Measurements from ENCODE around the gene MBP.
A peak's percentile ranks its signal among the peaks of the same experiment; 100 is the strongest.

The MBP gene

DNA sequence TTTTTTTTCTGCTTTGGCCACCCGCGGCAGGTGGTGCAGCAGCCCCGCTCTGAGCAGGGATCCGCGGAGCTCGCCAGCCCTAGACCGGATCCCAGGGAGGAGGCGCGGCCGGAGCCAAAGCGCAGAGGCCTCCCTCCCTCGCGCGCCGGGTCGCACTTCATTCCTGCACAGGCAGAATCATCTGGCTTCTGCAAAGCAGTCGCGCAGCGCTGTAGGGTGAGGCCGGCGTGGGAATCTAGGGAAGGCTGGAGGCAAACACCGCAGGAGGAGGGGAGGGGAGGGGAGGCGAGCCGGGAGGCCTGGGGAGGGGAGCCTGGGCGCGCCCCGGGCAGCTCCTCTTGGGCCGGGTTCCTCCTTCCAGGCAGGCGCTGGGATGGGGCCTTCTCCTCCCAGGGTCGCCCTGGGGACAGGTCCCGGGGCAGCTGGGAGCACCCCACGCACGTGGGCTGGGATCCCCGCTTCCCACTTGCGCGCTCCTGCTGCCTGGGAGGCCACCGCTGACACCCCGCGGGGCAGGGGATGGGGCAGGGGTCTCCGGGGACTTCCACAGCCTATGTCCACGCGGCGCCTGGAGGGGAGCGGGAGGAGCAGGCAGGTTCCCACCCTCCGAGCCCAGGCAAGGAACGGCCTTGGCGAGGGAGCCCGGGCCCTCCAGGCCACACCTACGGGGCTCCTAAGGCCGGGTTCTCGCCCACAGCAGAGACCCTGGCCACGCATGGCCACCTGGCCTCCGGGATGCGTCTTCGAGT, 45.0 kb downstream of the MBP start:
- Mint-ChIP-seq H3K27me3 (no peaks in the 10 kb centered on the region), H3K4me3 (no peak overlapping the region), H3K36me3 (ENCODE audit: insufficient read depth) (peaks cover 25% of the 10 kb centered on the region), H3K4me1 (peaks cover 79% of the 10 kb centered on the region), H3K27ac (ENCODE audit: low read depth) (no peak overlapping the region), H3K9me3 (no peaks in the 10 kb centered on the region)
- ATAC-seq (replicated peaks; ENCODE audit: extremely low read depth, poor library complexity, severe bottlenecking) (no peak), DNase-seq (ENCODE audit: low spot score in 2 of 2) (no peak)

DNA sequence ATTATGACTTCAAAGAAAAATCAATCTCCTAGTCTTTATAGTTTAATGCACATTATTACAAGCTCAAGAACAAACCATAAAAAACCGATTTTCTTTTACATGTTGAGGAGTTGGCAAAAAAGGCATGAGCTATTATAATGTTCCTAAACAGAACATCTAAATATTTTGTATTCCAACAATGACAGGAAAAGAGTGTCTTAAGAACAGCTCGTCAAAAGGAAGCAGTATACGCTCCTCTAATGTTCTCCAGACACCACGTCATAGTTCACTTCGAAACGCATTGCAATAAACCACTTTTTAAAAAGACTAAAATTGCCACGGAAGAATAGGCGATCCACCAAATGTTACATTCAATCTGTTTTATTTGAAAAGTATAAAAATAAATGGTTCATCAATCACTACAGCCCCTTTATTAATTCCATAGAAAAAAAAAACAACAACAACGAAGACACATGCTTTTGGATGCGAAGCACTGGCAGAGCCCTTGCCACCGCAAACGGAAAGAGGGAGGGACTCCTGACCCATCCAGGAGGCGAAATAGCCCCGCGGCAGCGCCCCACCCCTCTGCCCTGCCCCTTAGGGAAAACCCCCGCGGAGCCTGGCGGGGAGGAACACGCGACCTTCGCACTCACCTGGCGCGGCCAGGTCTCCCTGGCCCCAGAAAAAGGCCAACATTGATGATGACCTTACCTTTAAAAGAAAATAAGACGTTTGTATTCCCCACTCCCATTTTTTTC, 45.8 kb downstream of the MBP start:
- H3K27me3 Mint-ChIP-seq: no peaks in the 10 kb centered on the region
- peaks cover 78% of the 10 kb centered on the region for H3K4me1 Mint-ChIP-seq
- H3K36me3 Mint-ChIP-seq (ENCODE audit: insufficient read depth): peaks cover 21% of the 10 kb centered on the region
- no peak for DNase-seq (ENCODE audit: low spot score in 2 of 2)
- no peak for ATAC-seq (replicated peaks; ENCODE audit: extremely low read depth, poor library complexity, severe bottlenecking)
- no peak overlapping the region for H3K4me3 Mint-ChIP-seq
- H3K27ac Mint-ChIP-seq (ENCODE audit: low read depth): peak overlapping the region; percentile 38
- H3K9me3 Mint-ChIP-seq: no peaks in the 10 kb centered on the region

DNA sequence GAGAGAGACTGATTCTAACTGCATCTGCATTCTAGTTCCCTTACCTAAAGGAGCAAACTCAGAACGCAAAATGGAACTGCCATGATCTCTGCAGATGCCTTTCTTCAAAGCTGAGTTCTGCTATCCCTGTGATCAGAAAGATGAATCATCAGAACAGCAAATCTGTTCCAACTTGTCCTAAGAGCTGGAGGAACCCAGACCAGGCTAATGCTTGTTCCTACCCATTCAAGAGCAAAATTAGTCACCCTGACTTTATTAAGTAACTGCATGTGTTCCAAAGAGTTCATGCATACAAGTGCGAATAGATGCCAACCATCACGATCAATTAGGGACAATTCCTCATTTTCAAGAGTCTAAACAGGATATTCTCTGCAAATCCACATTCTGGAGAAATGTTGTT, 46.5 kb downstream of the MBP start:
- no peak overlapping the region for H3K4me3 Mint-ChIP-seq
- H3K36me3 Mint-ChIP-seq (ENCODE audit: insufficient read depth): peaks cover 20% of the 10 kb centered on the region
- no peaks in the 10 kb centered on the region for H3K27me3 Mint-ChIP-seq
- no peak for DNase-seq (ENCODE audit: low spot score in 2 of 2)
- H3K9me3 Mint-ChIP-seq: no peaks in the 10 kb centered on the region
- peaks cover 79% of the 10 kb centered on the region for H3K4me1 Mint-ChIP-seq
- no peak for ATAC-seq (replicated peaks; ENCODE audit: extremely low read depth, poor library complexity, severe bottlenecking)
- peak overlapping the region; percentile 38 for H3K27ac Mint-ChIP-seq (ENCODE audit: low read depth)

DNA sequence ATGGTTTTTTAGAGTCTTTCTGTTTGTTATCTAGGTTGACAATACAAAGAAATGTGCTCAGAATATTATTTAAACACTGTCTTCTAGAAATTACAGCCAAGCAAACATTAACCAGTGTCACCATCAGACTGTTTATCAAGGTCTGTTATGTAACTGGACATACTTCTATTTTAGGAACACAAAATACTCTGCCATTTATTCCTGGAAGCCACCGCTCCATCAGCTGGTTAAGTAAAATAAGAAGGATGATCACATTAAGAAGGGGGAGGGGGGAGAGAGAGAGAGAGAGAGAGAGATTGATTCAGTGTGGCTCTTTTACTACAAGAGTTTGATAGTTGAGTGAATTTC, 47.9 kb downstream of the MBP start:
- Mint-ChIP-seq H3K36me3 (ENCODE audit: insufficient read depth) (peaks cover 17% of the 10 kb centered on the region), H3K4me1 (peaks cover 77% of the 10 kb centered on the region), H3K4me3 (peak overlapping the region; percentile 54), H3K27me3 (no peaks in the 10 kb centered on the region), H3K27ac (ENCODE audit: low read depth) (peak overlapping the region; percentile 83), H3K9me3 (no peaks in the 10 kb centered on the region)
- DNase-seq (ENCODE audit: low spot score in 2 of 2): no peak
- ATAC-seq (replicated peaks; ENCODE audit: extremely low read depth, poor library complexity, severe bottlenecking): no peak

DNA sequence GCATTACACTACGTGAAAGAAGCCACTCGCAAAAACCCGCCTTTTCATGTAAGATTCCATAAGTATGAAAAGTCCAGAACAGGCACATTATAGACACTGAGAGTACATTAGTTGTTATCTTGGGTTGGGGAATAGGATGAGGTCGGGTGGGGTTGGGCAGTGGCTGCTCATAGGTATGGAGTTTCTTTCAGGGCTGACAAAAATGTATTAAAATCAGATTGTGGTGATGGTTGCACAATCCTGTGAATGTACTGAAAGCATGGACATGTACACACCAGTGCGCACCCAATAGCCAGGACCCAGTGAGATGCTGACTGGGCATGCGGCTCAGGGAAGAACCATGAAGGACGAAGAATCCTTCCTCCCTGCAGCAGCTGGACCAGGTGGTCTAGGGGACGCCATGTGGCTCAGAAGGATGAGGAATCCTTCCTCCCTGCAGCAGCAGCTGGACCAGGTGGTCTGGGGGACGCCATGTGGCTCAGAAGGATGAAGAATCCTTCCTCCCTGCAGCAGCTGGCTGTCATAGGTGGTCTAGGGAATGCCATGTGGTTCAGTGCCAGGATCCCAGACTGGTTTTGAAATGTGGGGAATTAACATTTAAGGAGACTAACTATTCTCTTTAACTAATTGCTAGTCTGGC, 50.1 kb downstream of the MBP start:
- Mint-ChIP-seq H3K9me3 (no peaks in the 10 kb centered on the region), H3K4me3 (no peak overlapping the region), H3K27me3 (no peaks in the 10 kb centered on the region), H3K4me1 (peaks cover 88% of the 10 kb centered on the region), H3K36me3 (ENCODE audit: insufficient read depth) (peaks cover 21% of the 10 kb centered on the region), H3K27ac (ENCODE audit: low read depth) (peak overlapping the region; percentile 91)
- ATAC-seq (replicated peaks; ENCODE audit: extremely low read depth, poor library complexity, severe bottlenecking) (no peak), DNase-seq (ENCODE audit: low spot score in 2 of 2) (no peak)

DNA sequence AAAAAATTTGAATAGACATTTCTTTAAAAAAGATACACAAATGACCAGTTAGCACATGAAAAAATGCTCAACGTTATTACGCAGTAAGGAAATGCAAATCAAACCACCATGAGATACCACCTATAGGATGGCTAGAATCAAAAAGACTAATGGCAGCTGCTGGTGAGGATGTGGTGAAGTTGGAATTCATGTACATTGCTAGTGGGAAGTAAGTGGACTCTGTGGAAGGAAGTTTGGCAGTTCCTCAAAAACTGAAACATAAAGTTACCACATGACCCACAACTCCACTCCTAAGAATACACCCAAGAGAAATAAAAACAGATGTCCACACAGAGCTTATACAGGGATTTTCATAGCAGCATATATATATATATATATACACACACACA, 51.2 kb downstream of the MBP start:
- no peak for ATAC-seq (replicated peaks; ENCODE audit: extremely low read depth, poor library complexity, severe bottlenecking)

DNA sequence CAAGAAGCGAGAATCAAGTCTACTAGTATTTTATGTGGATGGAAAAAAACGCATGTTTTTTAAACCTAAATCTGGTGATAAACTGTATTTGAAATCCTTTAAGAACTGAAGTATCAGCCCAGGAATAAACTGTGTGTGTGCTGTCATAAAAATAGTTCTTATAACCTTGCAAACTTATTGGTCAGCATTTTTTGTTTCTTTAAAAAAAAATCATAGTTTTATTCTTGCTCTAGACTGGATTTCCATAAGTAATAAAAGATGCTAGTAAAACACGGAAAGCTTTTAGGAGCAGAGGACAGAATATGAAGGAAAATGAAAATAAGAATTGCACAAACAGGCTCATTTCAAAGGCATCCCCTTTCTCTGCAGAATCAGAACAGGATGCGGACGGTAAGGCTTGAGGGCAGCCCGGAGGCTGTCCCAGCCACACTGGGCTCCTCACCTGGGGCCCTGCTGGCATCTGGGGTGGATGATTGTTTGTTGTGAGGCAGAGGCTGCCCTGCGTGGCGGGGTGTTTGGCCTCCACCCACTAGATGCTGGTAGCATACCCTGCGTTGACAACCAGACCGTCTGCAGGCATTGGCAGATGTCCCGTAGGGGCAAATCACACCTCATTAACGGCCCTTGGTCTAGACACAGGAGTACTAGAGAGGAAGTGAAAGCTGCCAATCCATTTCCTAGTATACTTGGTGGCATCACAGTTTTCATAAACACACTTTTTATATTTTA, 52.5 kb downstream of the MBP start:
- ATAC-seq (replicated peaks; ENCODE audit: extremely low read depth, poor library complexity, severe bottlenecking) (peak; percentile 88), DNase-seq (ENCODE audit: low spot score in 2 of 2) (peak in 1 of 2 donors; percentile 70)
- H3K4me3 Mint-ChIP-seq: peak overlapping the region; percentile 63
- H3K9me3 Mint-ChIP-seq: no peaks in the 10 kb centered on the region
- peaks cover 92% of the 10 kb centered on the region for H3K4me1 Mint-ChIP-seq
- H3K27me3 Mint-ChIP-seq: no peaks in the 10 kb centered on the region
- peak overlapping the region; percentile 91 for H3K27ac Mint-ChIP-seq (ENCODE audit: low read depth)
- H3K36me3 Mint-ChIP-seq (ENCODE audit: insufficient read depth): peaks cover 20% of the 10 kb centered on the region

More for the DNA sequence above, 51.2 kb downstream of the MBP start:
- H3K27me3 Mint-ChIP-seq: no peaks in the 10 kb centered on the region
- H3K27ac Mint-ChIP-seq (ENCODE audit: low read depth): peak overlapping the region; percentile 91
- peak overlapping the region; percentile 63 for H3K4me3 Mint-ChIP-seq
- DNase-seq (ENCODE audit: low spot score in 2 of 2): no peak
- no peaks in the 10 kb centered on the region for H3K9me3 Mint-ChIP-seq
- H3K4me1 Mint-ChIP-seq: peaks cover 92% of the 10 kb centered on the region
- H3K36me3 Mint-ChIP-seq (ENCODE audit: insufficient read depth): peaks cover 23% of the 10 kb centered on the region

DNA sequence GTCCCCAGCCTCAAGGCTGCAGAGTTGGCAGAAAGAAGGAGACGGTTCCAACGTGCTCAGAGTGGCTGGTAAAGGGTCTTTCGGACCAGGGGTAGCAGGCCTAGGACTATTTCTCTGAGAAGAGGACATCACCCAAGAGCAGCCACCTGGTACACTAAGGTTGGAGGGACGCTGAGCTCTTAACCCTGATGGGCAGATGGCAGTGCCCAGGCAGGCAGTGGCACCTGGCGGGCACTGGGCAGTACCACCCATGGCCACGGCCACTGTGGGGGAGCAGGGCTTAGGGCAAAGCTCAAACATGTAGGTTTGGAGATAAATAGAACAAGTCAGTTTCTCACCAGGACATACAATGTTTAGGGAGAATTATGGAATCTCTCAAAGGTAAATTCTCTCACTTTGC, 53.5 kb downstream of the MBP start:
- DNase-seq (ENCODE audit: low spot score in 2 of 2) (no peak), ATAC-seq (replicated peaks; ENCODE audit: extremely low read depth, poor library complexity, severe bottlenecking) (no peak)
- no peaks in the 10 kb centered on the region for H3K9me3 Mint-ChIP-seq
- peak overlapping the region; percentile 91 for H3K27ac Mint-ChIP-seq (ENCODE audit: low read depth)
- peaks cover 92% of the 10 kb centered on the region for H3K4me1 Mint-ChIP-seq
- no peaks in the 10 kb centered on the region for H3K27me3 Mint-ChIP-seq
- H3K4me3 Mint-ChIP-seq: no peak overlapping the region
- H3K36me3 Mint-ChIP-seq (ENCODE audit: insufficient read depth): peaks cover 16% of the 10 kb centered on the region

DNA sequence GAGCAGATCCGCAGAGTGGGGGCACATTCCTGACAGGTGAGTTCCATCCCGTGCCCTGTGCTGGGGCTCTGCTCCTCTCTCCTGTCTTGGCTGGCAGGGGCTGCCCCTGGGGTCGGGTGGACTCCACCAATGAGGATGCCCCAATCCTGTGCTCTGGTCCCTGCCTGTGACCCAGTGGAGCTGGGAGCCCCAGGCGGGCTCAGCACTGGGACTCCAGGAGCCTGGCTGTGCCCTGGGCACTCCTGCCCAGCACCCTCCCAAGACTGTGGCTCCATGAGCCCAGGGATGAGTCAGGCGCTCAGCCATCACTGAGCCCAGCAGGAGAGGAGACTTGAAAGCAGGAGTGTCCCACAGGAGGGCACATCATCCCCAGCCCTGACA, 53.9 kb downstream of the MBP start:
- H3K4me3 Mint-ChIP-seq: no peak overlapping the region
- peaks cover 19% of the 10 kb centered on the region for H3K36me3 Mint-ChIP-seq (ENCODE audit: insufficient read depth)
- H3K4me1 Mint-ChIP-seq: peaks cover 92% of the 10 kb centered on the region
- H3K27me3 Mint-ChIP-seq: no peaks in the 10 kb centered on the region
- ATAC-seq (replicated peaks; ENCODE audit: extremely low read depth, poor library complexity, severe bottlenecking) (no peak), DNase-seq (ENCODE audit: low spot score in 2 of 2) (no peak)
- peak overlapping the region; percentile 91 for H3K27ac Mint-ChIP-seq (ENCODE audit: low read depth)
- no peaks in the 10 kb centered on the region for H3K9me3 Mint-ChIP-seq

DNA sequence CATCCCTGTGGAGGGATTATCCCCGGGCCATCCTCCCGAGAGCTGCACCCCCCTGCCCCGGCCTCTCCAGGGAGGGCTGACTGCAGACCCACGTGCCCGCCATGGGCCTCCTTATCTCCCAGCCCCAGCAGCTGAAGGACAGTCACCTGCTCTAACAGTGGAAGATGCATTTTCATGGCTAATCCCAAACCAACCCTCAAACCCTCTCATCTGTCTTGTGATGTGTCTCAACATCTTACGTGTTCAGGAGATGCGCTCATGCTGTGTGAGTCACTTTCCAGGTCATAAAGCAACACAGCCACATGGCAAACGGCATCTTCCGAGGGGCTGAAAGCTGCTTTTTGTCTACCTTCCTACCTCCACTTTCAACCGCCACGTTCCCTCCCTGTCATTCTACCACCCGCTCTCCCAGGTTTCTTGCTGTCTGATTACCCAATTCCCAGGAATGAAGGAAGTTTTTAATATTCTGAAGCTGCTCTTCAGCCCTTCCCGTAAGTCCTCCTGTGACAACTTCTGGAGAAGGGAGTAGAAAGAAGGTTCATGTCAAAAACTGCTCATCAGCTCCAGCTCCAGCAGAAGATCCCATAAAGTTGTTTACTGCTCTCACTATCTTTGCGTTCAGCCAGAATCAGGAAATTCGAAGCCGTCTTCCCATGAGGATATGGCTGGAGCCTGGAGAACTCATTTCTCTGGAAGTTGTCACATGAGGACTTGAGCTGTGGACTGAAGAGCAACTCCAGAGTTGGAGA, 54.5 kb downstream of the MBP start:
- Mint-ChIP-seq H3K27ac (ENCODE audit: low read depth) (peak overlapping the region; percentile 91), H3K4me1 (peaks cover 92% of the 10 kb centered on the region), H3K36me3 (ENCODE audit: insufficient read depth) (peaks cover 21% of the 10 kb centered on the region), H3K4me3 (no peak overlapping the region), H3K27me3 (no peaks in the 10 kb centered on the region), H3K9me3 (no peaks in the 10 kb centered on the region)
- no peak for ATAC-seq (replicated peaks; ENCODE audit: extremely low read depth, poor library complexity, severe bottlenecking)
- DNase-seq (ENCODE audit: low spot score in 2 of 2): no peak

DNA sequence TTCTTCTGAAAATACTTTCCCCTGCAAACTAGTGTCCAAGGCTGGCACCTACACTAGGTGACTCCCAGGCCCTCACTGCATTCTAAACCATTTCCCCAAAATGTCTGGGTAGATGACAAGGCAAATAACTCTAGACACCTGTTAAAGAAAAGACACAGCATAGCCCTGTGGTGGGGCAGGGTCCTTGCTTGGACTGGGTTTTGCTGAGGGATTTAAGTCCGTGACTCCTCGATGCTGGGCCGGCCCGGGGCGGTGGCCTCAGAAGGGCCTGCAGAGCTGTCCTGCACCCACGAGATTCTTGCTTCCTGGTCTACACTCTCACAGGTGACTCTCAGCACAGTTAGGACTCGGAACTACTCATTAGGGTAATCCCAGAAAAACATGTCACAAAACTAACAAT, 55.2 kb downstream of the MBP start:
- DNase-seq (ENCODE audit: low spot score in 2 of 2) (no peak), ATAC-seq (replicated peaks; ENCODE audit: extremely low read depth, poor library complexity, severe bottlenecking) (no peak)
- H3K9me3 Mint-ChIP-seq: no peaks in the 10 kb centered on the region
- H3K27ac Mint-ChIP-seq (ENCODE audit: low read depth): peak overlapping the region; percentile 91
- peaks cover 23% of the 10 kb centered on the region for H3K36me3 Mint-ChIP-seq (ENCODE audit: insufficient read depth)
- no peak overlapping the region for H3K4me3 Mint-ChIP-seq
- H3K4me1 Mint-ChIP-seq: peaks cover 91% of the 10 kb centered on the region
- H3K27me3 Mint-ChIP-seq: no peaks in the 10 kb centered on the region

DNA sequence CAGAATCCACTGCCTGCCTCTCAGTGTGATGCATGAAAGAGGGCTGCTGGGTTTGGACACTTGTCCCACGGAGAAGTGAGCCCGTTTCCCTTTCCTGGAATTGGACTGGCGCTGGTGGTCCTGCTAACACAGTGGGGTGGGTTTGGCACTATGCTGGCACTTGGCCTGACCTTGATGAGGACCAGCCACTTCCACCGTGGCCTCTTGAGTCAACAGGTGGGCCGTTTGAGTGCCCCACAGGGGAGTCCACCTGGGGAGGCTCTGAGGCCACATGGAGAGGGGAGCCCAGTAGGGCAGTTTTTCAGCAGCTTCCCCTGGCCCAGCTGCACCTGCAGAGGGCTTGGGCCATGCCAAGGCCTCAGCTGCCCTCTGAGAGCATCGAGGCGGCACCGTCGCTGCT, 56.5 kb downstream of the MBP start:
- Mint-ChIP-seq H3K9me3 (no peaks in the 10 kb centered on the region), H3K27ac (ENCODE audit: low read depth) (no peak overlapping the region), H3K4me1 (peaks cover 93% of the 10 kb centered on the region), H3K4me3 (no peak overlapping the region), H3K27me3 (no peaks in the 10 kb centered on the region), H3K36me3 (ENCODE audit: insufficient read depth) (peaks cover 32% of the 10 kb centered on the region)
- no peak for ATAC-seq (replicated peaks; ENCODE audit: extremely low read depth, poor library complexity, severe bottlenecking)
- DNase-seq (ENCODE audit: low spot score in 2 of 2): no peak

Data from central memory CD8-positive, alpha-beta T cell (primary cell).